Gastroesophageal sphincter (tissue), 3 donors: ENCODE measurements around the gene MOK.

ENCODE experiments used
- EP300 ChIP-seq: sonication (generic); formaldehyde crosslinking; IDR thresholded peaks from one replicate; pipeline ENCODE4 v1.6.1; 2017; ENCODE audit warnings: antibody characterized with exemption, mild to moderate bottlenecking
- POLR2A ChIP-seq, 2 donors: fragments of 450-650 bp; IDR thresholded peaks; one replicate each; pipeline ENCODE4 v1.6.1; 2017; ENCODE audit warnings: antibody characterized with exemption in 2 of 2, mild to moderate bottlenecking in 2 of 2, moderate library complexity in 1 of 2
- POLR2AphosphoS5 ChIP-seq: sonication (generic); formaldehyde crosslinking; IDR thresholded peaks from one replicate; pipeline ENCODE4 v1.6.1; 2017; ENCODE audit warnings: antibody characterized with exemption
- TF ChIP-seq, protein P1 (sequence below), 4 experiments: fragments of 200-600 bp in 2 of 4; fragments of 450-650 bp in 2 of 4; sonication (generic) in 1 of 4; IDR thresholded peaks; one replicate each; pipeline ENCODE4 v1.5.1; 2017 to 2019; ENCODE audit warnings: antibody characterized with exemption in 4 of 4, mild to moderate bottlenecking in 2 of 4, moderate library complexity in 2 of 4

- TF ChIP-seq POLR2AphosphoS5 (no peak), POLR2A (IDR thresholded peaks at IDR 0.05) (no peak), EP300 (no peak)
- TF ChIP-seq, protein P1, sequence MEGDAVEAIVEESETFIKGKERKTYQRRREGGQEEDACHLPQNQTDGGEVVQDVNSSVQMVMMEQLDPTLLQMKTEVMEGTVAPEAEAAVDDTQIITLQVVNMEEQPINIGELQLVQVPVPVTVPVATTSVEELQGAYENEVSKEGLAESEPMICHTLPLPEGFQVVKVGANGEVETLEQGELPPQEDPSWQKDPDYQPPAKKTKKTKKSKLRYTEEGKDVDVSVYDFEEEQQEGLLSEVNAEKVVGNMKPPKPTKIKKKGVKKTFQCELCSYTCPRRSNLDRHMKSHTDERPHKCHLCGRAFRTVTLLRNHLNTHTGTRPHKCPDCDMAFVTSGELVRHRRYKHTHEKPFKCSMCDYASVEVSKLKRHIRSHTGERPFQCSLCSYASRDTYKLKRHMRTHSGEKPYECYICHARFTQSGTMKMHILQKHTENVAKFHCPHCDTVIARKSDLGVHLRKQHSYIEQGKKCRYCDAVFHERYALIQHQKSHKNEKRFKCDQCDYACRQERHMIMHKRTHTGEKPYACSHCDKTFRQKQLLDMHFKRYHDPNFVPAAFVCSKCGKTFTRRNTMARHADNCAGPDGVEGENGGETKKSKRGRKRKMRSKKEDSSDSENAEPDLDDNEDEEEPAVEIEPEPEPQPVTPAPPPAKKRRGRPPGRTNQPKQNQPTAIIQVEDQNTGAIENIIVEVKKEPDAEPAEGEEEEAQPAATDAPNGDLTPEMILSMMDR (IDR thresholded peaks at IDR 0.05): no peak
Measured at GRCh38 chr14:102213984-102214658, 90.8 kb downstream of the MOK start.
